Kidney epithelial cell (primary cell): ENCODE data around the gene CRB3. TPM values are rescaled to one million over a fixed set of nuclear protein-coding genes. Genes with fewer than 3 reads are reported as not detected.

ENCODE experiments used
- DNase-seq: peaks from one replicate; pipeline ENCODE4 v3.0.0-alpha.2; 2010; ENCODE audit warnings: low read depth
- H3K27me3 ChIP-seq: 2 replicates; pipeline ENCODE4 v1.6.0; 2011; ENCODE audit warnings: low read length; ENCODE audit not compliant: control insufficient read depth, insufficient read depth
- H3K36me3 ChIP-seq: 2 replicates; pipeline ENCODE4 v1.5.1; 2011; ENCODE audit warnings: low read length; ENCODE audit not compliant: control insufficient read depth, insufficient read depth
- H3K4me3 ChIP-seq: 2 replicates; pipeline ENCODE4 v1.5.1; 2011; ENCODE audit warnings: low read depth, mild to moderate bottlenecking, control low read depth, low read length
- total RNA-seq: library from RNA; depleted of rRNA; stranded (reverse); fragments of >200 nt; gene quantifications from 2 replicates; pipeline ENCODE4 v1.2.3, GENCODE V29; 2015
- TF ChIP-seq, protein P1 (sequence below): IDR thresholded peaks from 2 replicates; pipeline ENCODE4 v1.5.1; 2011; ENCODE audit warnings: mild to moderate bottlenecking, moderate library complexity, low read length, control low read depth, inconsistent platforms; ENCODE audit not compliant: insufficient read depth, poor library complexity, severe bottlenecking

The CRB3 gene
- total RNA-seq, 1 donor from 2014 or later = 87.8 TPM

DNA sequence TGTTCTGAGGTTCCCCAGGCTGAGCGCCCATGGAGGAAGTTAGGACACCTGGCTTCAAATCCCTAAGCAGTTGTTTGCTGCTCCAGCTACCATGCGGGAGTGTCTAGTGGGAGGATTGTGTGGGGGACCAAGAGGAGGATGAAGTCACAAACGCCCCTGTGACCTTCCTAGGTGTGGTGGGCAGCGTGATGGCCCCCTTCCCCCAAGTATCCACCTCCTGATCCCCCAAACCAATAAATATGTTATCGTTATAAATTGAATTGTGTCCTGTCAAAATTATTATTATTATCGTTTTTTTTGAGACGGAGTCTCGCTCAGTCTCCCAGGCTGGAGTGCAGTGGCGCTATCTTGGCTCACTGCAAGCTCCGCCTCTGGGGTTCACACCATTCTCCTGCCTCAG lies 30.4 kb upstream of the CRB3 start, which contains the start of gene SLC25A41:
TSS of gene SLC25A41 (minus strand) at position 101 of the 400 bp plus-strand sequence. CDS start at position 31, 70 bp downstream.
- Histone ChIP-seq H3K36me3 (no peaks in the 10 kb centered on the region), H3K4me3 (no peak within 1 kb of the TSS), H3K27me3 (peaks cover 7% of the 10 kb centered on the region)
- TF ChIP-seq, protein P1, sequence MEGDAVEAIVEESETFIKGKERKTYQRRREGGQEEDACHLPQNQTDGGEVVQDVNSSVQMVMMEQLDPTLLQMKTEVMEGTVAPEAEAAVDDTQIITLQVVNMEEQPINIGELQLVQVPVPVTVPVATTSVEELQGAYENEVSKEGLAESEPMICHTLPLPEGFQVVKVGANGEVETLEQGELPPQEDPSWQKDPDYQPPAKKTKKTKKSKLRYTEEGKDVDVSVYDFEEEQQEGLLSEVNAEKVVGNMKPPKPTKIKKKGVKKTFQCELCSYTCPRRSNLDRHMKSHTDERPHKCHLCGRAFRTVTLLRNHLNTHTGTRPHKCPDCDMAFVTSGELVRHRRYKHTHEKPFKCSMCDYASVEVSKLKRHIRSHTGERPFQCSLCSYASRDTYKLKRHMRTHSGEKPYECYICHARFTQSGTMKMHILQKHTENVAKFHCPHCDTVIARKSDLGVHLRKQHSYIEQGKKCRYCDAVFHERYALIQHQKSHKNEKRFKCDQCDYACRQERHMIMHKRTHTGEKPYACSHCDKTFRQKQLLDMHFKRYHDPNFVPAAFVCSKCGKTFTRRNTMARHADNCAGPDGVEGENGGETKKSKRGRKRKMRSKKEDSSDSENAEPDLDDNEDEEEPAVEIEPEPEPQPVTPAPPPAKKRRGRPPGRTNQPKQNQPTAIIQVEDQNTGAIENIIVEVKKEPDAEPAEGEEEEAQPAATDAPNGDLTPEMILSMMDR = no peak
- DNase-seq = no peak

DNA sequence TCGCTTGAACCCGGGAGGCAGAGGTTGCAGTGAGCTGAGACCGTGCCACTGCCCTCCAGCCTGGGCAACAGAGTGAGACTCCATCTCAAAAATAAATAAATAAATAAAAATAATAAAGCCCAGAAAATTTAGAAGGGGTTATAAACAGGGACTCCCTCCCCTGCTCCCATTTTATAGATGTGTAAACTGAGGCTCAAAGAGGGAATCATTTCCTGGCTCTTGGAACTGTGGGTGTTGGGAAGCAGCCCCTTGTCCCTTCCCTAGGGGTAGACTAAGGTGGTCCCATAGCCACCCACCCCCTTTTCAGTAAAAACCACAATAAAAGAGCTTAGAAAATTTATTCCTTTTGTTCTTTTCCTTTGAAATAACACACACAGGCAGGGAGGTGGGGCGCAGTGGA lies 24.3 kb upstream of the CRB3 start:
- Histone ChIP-seq H3K4me3 (no peak overlapping the region), H3K36me3 (no peaks in the 10 kb centered on the region), H3K27me3 (peaks cover 2% of the 10 kb centered on the region)
- TF ChIP-seq, protein P1 = no peak
- DNase-seq = no peak

DNA sequence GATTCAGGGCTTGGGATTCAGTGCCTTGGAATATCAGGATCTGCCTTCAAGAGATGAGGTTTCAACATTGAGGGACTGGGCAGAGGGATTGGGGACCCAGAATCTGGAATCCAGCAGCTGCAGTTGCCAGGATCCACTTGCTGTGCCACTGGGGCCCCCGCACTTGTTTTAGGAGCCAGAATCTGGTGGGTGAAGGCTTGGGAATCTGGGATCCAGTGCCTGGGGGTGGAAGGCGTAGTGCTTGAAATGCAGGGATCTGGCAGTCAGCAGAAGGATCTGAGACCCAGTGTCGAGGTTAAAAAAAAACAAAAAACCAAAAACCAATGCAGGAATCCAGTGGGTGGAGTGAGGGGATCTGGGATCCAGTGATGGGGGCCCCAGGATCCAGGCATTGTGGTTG lies 23.2 kb upstream of the CRB3 start:
- H3K27me3 ChIP-seq = peaks cover 2% of the 10 kb centered on the region
- H3K4me3 ChIP-seq = no peak overlapping the region
- DNase-seq = no peak
- TF ChIP-seq, protein P1 = no peak
- H3K36me3 ChIP-seq = no peaks in the 10 kb centered on the region

DNA sequence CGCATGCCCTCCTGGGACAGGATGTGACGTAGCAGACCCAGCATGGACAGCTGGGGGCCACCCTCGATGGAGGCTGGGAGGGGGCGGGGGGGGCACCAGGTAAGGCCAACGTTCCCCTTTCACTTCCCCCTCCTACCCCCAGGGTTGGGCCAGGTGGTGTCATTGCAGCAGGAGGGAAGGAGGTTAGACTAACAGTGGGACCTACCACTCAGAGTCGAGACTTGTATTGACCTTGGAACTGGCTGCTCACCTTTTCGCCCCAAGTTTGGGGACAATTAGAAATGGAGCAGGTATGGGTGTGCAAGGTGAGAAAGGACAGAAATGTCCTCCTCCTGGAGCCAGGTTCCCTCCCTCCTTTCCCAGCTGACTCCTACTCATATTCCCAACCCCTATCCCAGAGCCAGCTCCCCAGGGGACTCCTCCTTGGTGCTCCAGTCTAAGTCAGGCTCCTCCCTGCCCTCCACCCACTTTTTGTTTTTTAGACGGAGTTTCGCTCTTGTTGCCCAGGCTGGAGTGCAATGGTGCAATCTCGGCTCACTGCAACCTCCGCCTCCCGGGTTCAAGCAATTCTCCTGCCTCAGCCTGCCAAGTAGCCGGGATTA lies 21.9 kb upstream of the CRB3 start:
- DNase-seq = no peak
- H3K4me3 ChIP-seq = no peak overlapping the region
- TF ChIP-seq, protein P1 = no peak
- H3K27me3 ChIP-seq = peaks cover 2% of the 10 kb centered on the region
- H3K36me3 ChIP-seq = no peaks in the 10 kb centered on the region

DNA sequence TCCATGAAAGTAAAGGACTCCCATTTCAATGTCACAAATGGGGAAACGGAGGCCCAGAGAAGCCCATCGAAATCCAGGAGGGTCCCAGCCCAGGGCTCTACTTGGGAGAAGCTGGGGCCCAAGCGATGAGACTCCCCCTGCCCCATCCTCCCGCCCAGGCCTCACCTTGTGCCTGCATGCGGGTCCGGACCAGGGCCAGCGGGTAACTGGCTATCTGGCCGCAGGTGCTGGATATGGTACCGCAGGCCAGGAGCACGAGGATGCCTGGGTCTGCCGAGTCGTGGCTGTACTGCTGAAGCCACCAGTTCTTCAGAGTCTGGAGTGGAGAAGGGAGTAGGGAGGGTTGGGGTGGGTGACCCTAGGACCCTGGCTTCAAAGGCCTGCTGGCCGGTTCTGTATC lies 20.1 kb upstream of the CRB3 start:
- TF ChIP-seq, protein P1 = no peak
- no peak for DNase-seq
- H3K27me3 ChIP-seq = peaks cover under 1% of the 10 kb centered on the region
- H3K36me3 ChIP-seq = no peaks in the 10 kb centered on the region
- no peak overlapping the region for H3K4me3 ChIP-seq

DNA sequence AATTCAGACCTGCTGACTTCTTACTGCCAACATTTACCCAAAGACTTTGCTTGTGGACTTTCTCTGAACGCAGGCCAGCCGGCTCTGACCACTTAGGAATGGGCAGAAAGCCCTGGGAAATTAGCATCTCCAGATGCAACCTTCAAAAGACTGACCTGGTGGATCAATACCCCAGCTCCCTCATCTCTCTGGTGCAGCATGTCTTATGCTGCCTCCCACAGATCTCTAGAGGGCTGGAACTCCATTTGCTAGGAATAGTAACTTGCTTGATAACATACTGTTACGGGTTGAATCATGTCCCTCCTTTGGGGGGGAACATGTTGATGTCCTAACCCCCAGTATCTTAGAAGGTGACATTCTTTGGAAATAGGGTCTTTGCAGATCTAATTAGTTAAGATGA lies 17.6 kb upstream of the CRB3 start:
- DNase-seq = no peak
- H3K36me3 ChIP-seq = no peaks in the 10 kb centered on the region
- TF ChIP-seq, protein P1 = no peak
- no peak overlapping the region for H3K4me3 ChIP-seq
- H3K27me3 ChIP-seq = no peaks in the 10 kb centered on the region
